SH-SY5Y (cell line): ENCODE data around the gene EHD1.

Experiments used
- GATA2 ChIP-seq: IDR thresholded peaks from 2 replicates; pipeline ENCODE4 v1.6.1; 2011; ENCODE audit warnings: mild to moderate bottlenecking, low read depth, low read length
- GATA3 ChIP-seq: IDR thresholded peaks from 2 replicates; pipeline ENCODE4 v1.6.1; 2011; ENCODE audit warnings: low read depth, mild to moderate bottlenecking, low read length, moderate library complexity

DNA sequence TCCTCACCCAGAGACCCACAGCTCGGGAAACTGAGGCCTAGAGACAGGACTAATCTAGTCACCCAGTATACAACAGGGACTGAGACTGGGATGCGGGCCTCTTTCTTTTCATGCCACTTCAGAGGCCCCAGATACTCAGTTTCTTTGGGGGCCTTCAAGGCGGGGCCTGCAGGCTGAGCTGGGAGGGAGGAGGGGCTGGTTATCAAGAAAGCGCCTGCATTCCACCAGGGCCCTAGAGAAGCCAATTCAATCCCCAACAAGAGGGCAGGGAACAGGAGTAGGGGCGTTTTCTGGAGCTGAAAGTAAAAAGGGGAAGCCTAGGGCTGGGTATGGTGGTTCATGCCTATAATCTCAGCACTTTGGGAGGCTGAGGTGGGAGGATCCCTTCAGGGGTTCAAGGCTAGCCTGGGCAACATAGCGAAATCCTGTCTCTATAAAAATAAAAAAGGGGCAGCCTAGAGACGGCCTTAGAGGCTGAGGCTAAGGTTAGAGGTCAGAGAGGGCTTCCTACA is 37.0 kb upstream of the EHD1 start:
- TF ChIP-seq GATA2 (no peak), GATA3 (no peak)
